ENCODE measurements around the gene RBBP6.

RBBP6 gene

DNA sequence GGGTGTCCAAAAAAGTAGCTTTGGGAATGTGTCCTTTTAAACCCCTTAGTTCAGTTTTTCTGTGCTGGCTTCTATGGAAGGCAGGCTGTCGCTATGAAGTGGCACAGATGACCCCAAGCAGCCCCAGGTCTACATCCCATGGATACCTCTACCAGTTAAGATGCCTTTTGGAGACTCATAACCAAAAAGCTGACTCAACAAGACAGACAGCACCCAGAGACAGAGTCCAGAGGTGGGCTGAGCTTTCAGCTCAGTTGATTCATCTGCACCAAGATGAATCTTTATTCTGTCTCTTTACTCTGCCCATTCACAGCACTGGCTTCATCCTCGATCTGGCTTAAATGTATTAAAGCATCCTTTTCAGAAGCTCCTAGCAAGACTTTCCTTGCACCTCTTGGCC is 29.8 kb upstream of the RBBP6 start:
- 94% methylated on average over 2 of the region's 2 CpGs for WGBS
- Histone ChIP-seq H3K9ac (ENCODE audit: low read depth, low read length) (no peak overlapping the region), H3K9me3 (ENCODE audit: insufficient read depth, low read depth, low read length) (no peaks in the 10 kb centered on the region), H3K27ac (ENCODE audit: low read depth, low read length) (no peak overlapping the region), H3K4me1 (ENCODE audit: insufficient read depth, low read length) (no peaks in the 10 kb centered on the region), H3K27me3 (ENCODE audit: insufficient read depth, low read length) (peaks cover 6% of the 10 kb centered on the region; the same call in 1 of the 2 replicates), H3K4me3 (ENCODE audit: low read length) (no peak overlapping the region), H3K36me3 (ENCODE audit: insufficient read depth, low read length) (no peaks in the 10 kb centered on the region)

DNA sequence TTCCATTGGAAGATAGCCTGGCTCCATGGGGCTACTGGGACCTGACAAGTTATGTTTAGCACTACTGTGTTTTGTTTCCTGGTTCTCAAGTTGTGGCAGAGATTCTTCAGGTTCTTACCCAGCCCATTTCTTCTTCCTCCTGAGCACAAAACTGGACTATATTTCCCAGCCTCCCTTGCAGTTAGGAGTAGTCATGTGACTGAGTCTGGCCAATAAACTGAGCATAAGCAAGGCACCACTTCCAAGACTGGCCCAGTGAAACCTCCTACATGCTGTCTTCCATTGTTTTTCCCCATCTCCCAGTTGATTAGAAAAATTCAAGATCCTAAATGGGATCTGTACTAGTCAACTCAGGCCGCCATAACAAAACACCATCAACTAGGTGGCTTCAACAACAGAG is 28.2 kb upstream of the RBBP6 start:
- Histone ChIP-seq H3K4me1 (ENCODE audit: insufficient read depth, low read length) (no peaks in the 10 kb centered on the region), H3K36me3 (ENCODE audit: insufficient read depth, low read length) (no peaks in the 10 kb centered on the region), H3K27me3 (ENCODE audit: insufficient read depth, low read length) (no peaks in the 10 kb centered on the region), H3K9me3 (ENCODE audit: insufficient read depth, low read depth, low read length) (no peaks in the 10 kb centered on the region), H3K27ac (ENCODE audit: low read depth, low read length) (no peak overlapping the region), H3K9ac (ENCODE audit: low read depth, low read length) (no peak overlapping the region), H3K4me3 (ENCODE audit: low read length) (no peak overlapping the region)
- WGBS = 100% methylated on average over 1 of the region's 1 CpG

DNA sequence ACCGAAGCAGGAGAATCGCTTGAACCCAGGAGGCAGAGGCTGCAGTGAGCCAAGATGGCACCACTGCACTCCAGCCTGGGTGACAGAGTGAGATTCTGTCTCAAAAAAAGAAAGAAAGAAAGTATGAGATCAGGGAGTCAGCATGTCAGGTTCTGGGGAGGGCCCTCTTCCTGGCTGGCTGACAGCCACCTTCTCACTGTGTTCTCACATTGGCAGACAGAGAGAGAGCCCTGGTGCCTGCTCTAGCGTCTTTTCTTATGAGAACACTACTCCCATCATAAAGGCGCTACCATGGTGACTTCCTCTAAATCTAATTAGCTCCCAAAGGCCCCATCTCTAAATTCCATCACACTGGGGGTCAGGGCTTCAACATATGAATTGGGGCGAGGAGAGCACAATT is 27.6 kb upstream of the RBBP6 start:
- no peaks in the 10 kb centered on the region for H3K36me3 ChIP-seq (ENCODE audit: insufficient read depth, low read length)
- no peaks in the 10 kb centered on the region for H3K27me3 ChIP-seq (ENCODE audit: insufficient read depth, low read length)
- WGBS = 83% methylated on average over 5 of the region's 5 CpGs
- H3K4me3 ChIP-seq (ENCODE audit: low read length) = no peak overlapping the region
- no peaks in the 10 kb centered on the region for H3K4me1 ChIP-seq (ENCODE audit: insufficient read depth, low read length)
- H3K27ac ChIP-seq (ENCODE audit: low read depth, low read length) = no peak overlapping the region
- H3K9me3 ChIP-seq (ENCODE audit: insufficient read depth, low read depth, low read length) = no peaks in the 10 kb centered on the region
- no peak overlapping the region for H3K9ac ChIP-seq (ENCODE audit: low read depth, low read length)

GRCh38 chr16:24514096-24514495 is 25.3 kb upstream of the RBBP6 start:
- H3K9ac ChIP-seq (ENCODE audit: low read depth, low read length) = no peak overlapping the region
- H3K4me1 ChIP-seq (ENCODE audit: insufficient read depth, low read length) = no peaks in the 10 kb centered on the region
- no peaks in the 10 kb centered on the region for H3K36me3 ChIP-seq (ENCODE audit: insufficient read depth, low read length)
- H3K4me3 ChIP-seq (ENCODE audit: low read length) = no peak overlapping the region
- H3K9me3 ChIP-seq (ENCODE audit: insufficient read depth, low read depth, low read length) = no peaks in the 10 kb centered on the region
- H3K27me3 ChIP-seq (ENCODE audit: insufficient read depth, low read length) = no peaks in the 10 kb centered on the region
- H3K27ac ChIP-seq (ENCODE audit: low read depth, low read length) = no peak overlapping the region
- 93% methylated on average over 2 of the region's 2 CpGs for WGBS

DNA sequence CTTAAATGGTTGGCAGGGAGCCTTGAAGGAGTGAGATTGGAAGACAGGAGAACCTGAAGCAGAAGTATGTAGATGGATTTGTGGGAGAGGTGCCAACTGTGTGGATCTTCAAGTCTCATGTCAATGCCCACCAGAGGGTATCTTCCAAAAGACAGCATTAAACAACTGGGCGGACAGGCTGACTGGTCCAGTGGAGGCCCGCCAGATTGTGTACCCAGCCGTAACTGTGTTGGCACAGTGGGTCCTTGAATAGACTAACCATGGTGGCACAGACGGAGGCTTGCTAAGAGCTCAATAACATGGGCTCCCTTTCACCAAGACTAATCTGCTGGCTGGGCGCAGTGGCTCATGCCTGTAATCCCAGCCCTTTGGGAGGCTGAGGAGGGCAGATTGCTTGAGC is 24.2 kb upstream of the RBBP6 start:
- H3K9ac ChIP-seq (ENCODE audit: low read depth, low read length) = no peak overlapping the region
- H3K36me3 ChIP-seq (ENCODE audit: insufficient read depth, low read length) = no peaks in the 10 kb centered on the region
- WGBS = 95% methylated on average over 5 of the region's 5 CpGs
- no peak overlapping the region for H3K27ac ChIP-seq (ENCODE audit: low read depth, low read length)
- H3K4me3 ChIP-seq (ENCODE audit: low read length) = no peak overlapping the region
- H3K9me3 ChIP-seq (ENCODE audit: insufficient read depth, low read depth, low read length) = no peaks in the 10 kb centered on the region
- no peaks in the 10 kb centered on the region for H3K4me1 ChIP-seq (ENCODE audit: insufficient read depth, low read length)
- no peaks in the 10 kb centered on the region for H3K27me3 ChIP-seq (ENCODE audit: insufficient read depth, low read length)

- Histone ChIP-seq H3K4me1 (ENCODE audit: insufficient read depth, low read length) (no peaks in the 10 kb centered on the region), H3K27ac (ENCODE audit: low read depth, low read length) (no peak overlapping the region), H3K4me3 (ENCODE audit: low read length) (no peak overlapping the region), H3K9me3 (ENCODE audit: insufficient read depth, low read depth, low read length) (no peaks in the 10 kb centered on the region), H3K27me3 (ENCODE audit: insufficient read depth, low read length) (no peaks in the 10 kb centered on the region), H3K9ac (ENCODE audit: low read depth, low read length) (no peak overlapping the region), H3K36me3 (ENCODE audit: insufficient read depth, low read length) (no peaks in the 10 kb centered on the region)
- 53% methylated on average over 20 of the region's 20 CpGs for WGBS
These were observed 22.3 kb upstream of the RBBP6 start for GRCh38 chr16:24516900-24517669.

DNA sequence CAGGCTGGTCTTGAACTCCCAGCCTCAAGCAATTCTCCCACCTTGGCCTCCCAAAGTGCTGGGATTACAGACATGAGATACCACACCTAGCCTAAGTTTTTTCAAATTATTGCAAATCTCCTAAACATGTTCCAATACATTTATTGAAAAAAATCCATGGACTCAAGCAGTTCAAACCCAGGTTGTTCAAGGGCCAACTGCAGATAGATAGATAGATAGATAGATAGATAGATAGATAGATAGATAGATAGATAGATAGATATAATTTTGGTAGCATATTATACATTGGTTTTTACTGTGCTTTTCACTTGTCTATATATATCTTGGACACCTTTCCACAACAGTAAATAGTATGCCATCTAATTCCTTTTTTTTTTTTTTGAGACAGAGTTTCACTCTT is 20.9 kb upstream of the RBBP6 start:
- H3K27me3 ChIP-seq (ENCODE audit: insufficient read depth, low read length) = no peaks in the 10 kb centered on the region
- H3K4me1 ChIP-seq (ENCODE audit: insufficient read depth, low read length) = no peaks in the 10 kb centered on the region
- H3K36me3 ChIP-seq (ENCODE audit: insufficient read depth, low read length) = no peaks in the 10 kb centered on the region
- H3K27ac ChIP-seq (ENCODE audit: low read depth, low read length) = no peak overlapping the region
- H3K4me3 ChIP-seq (ENCODE audit: low read length) = no peak overlapping the region
- H3K9ac ChIP-seq (ENCODE audit: low read depth, low read length) = no peak overlapping the region
- H3K9me3 ChIP-seq (ENCODE audit: insufficient read depth, low read depth, low read length) = no peaks in the 10 kb centered on the region

DNA sequence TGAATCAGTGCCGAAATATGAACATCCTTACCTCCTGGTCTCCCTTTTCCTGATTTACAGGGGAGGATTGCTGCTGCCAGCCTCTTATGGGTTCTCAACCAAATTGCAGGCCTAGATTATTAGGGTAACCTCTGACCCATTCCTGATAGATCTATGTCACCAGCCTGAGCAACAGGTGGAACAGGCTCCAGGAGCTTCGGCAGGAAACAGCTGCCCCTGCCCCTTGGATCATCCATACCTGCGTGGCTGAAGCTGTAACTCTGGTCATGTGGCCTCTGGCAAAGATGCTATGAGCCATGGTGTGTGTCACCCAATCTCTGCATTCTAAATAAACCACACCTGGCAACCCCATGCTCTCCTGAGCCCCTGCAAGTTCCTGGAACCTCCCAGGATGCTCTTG is 18.4 kb upstream of the RBBP6 start:
- Histone ChIP-seq H3K9ac (ENCODE audit: low read depth, low read length) (no peak overlapping the region), H3K27me3 (ENCODE audit: insufficient read depth, low read length) (no peaks in the 10 kb centered on the region), H3K27ac (ENCODE audit: low read depth, low read length) (no peak overlapping the region), H3K4me3 (ENCODE audit: low read length) (no peak overlapping the region), H3K9me3 (ENCODE audit: insufficient read depth, low read depth, low read length) (no peaks in the 10 kb centered on the region), H3K36me3 (ENCODE audit: insufficient read depth, low read length) (no peaks in the 10 kb centered on the region), H3K4me1 (ENCODE audit: insufficient read depth, low read length) (no peaks in the 10 kb centered on the region)
- WGBS = 91% methylated on average over 3 of the region's 3 CpGs

DNA sequence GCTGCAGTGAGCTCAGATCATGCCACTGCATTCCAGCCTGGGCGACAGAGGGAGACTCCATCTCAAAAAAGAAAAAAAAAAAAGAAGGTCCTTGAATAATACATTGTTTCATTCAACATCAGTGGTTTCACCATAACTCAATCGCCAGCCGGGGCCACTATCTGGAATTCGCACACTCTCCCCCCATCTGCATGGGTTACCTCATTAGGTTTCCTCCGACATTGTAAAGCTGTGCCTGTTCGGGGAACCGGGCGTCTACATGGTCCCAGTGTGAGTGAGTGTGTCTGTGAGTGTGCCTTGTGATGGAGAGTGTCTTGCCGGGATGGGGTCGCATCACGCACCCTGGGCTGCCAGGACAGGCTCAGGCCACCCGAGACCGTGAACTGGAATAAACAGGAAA is 16.6 kb upstream of the RBBP6 start:
- Histone ChIP-seq H3K27ac (ENCODE audit: low read depth, low read length) (no peak overlapping the region), H3K4me1 (ENCODE audit: insufficient read depth, low read length) (no peaks in the 10 kb centered on the region), H3K4me3 (ENCODE audit: low read length) (no peak overlapping the region), H3K9me3 (ENCODE audit: insufficient read depth, low read depth, low read length) (no peaks in the 10 kb centered on the region), H3K36me3 (ENCODE audit: insufficient read depth, low read length) (no peaks in the 10 kb centered on the region), H3K9ac (ENCODE audit: low read depth, low read length) (no peak overlapping the region), H3K27me3 (ENCODE audit: insufficient read depth, low read length) (no peaks in the 10 kb centered on the region)
- 93% methylated on average over 10 of the region's 13 CpGs for WGBS

DNA sequence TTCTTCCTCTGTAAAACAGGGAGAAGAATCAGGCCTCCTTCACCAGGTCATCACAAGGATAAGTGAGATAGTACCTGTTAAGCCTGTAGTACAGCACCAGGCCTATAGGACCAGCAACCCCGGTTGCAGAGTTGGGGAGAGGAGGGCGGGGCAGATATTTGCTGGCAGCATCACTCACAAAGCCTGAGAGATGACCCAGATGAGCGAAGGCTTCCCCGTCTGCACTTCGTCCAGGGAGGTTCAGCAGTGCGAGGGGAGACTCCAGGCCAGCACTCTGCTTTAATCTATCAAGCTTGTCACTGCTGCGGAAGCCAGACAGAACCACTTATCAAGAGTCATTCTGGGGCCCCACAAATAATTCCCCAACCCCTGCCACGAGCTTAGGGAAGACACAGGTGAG is 15.8 kb upstream of the RBBP6 start:
- Histone ChIP-seq H3K36me3 (ENCODE audit: insufficient read depth, low read length) (no peaks in the 10 kb centered on the region), H3K27ac (ENCODE audit: low read depth, low read length) (no peak overlapping the region), H3K9ac (ENCODE audit: low read depth, low read length) (no peak overlapping the region), H3K27me3 (ENCODE audit: insufficient read depth, low read length) (no peaks in the 10 kb centered on the region), H3K9me3 (ENCODE audit: insufficient read depth, low read depth, low read length) (no peaks in the 10 kb centered on the region), H3K4me1 (ENCODE audit: insufficient read depth, low read length) (no peaks in the 10 kb centered on the region), H3K4me3 (ENCODE audit: low read length) (no peak overlapping the region)
- WGBS = 77% methylated on average over 8 of the region's 8 CpGs

DNA sequence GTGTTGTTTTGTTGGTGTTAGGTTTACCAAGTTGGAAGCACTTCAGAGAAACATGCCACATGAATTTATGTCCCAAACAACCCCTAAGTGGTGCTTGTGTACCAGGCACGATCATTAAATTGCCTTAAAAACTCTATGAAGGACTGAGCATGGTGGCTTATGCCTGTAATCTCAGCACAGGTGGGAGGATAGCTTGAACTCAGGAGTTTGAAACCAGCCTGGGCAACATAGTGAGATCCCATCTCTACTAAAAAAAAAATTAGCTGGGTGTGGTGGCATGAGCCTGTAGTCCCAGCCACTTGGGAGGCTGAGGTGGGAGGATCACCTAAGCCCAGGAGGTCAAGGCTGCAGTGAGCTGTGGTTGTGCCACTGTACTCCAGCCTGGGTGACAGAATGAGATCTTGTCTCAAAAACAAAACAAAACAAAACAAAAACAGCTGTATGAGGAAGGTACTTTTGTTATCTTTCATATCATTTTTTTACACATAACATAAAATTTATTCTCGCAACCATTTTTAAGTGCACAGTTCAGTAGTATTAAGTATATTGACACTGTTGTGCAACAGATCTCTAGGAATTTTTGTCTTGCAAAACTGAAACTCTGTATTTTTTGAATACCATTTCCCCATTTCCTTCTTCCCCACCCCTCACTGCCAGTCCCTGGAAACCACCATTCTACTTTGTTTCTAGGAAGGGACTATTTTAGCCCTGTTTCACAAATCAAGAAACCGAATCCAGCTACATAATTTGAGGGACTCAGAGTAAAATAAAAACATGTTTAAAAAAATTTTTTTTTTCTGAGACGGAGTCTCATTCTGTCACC is 14.3 kb upstream of the RBBP6 start:
- Histone ChIP-seq H3K9ac (ENCODE audit: low read depth, low read length) (no peak overlapping the region), H3K4me1 (ENCODE audit: insufficient read depth, low read length) (no peaks in the 10 kb centered on the region), H3K9me3 (ENCODE audit: insufficient read depth, low read depth, low read length) (no peaks in the 10 kb centered on the region), H3K27me3 (ENCODE audit: insufficient read depth, low read length) (no peaks in the 10 kb centered on the region), H3K36me3 (ENCODE audit: insufficient read depth, low read length) (no peaks in the 10 kb centered on the region), H3K4me3 (ENCODE audit: low read length) (no peak overlapping the region), H3K27ac (ENCODE audit: low read depth, low read length) (no peak overlapping the region)
- WGBS = 81% methylated on average over 3 of the region's 4 CpGs

Measured in HUES64 (cell line).